Globus pallidus (tissue), 1 donor: Measurements from ENCODE around the gene CDH4.

Experiments used
- DNase-seq: peaks from one replicate; pipeline ENCODE4 v3.0.0-alpha.2; 2015; ENCODE audit warnings: low spot score

Gene CDH4

DNA sequence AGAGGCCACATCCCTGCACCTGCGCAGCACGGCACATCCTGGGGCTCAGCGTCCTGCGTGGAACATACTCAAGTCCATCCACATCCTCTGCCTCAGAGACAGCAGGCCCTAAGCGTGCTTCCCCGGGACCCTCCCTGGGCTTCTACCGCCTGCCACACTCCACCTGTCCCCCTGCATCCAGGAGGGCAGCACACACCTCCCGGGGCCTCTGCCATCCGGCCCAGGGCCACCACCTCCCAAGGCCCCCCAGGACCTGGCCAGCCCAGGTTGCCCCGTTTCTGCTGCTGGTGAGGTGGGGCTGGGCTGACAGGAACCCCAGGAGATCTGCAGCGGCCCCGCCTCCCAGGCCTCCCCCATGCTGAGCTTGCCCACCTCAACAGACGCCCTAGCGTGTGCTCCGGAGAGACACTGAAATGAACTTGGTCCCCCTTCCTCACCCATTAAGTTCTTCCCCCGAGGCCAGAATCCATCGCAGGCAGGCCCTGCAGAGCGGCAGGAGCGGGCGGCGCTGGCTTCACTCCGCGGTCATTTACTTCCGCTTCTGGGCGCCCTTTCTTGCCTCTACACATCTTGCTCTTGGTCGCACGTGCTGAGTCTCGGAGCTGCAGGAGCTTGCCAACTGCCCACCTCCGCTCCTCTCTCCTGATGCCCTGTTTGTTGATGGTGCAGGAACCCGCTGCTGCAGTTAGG lies 578.3 kb downstream of the CDH4 start:
- no peak for DNase-seq

DNA sequence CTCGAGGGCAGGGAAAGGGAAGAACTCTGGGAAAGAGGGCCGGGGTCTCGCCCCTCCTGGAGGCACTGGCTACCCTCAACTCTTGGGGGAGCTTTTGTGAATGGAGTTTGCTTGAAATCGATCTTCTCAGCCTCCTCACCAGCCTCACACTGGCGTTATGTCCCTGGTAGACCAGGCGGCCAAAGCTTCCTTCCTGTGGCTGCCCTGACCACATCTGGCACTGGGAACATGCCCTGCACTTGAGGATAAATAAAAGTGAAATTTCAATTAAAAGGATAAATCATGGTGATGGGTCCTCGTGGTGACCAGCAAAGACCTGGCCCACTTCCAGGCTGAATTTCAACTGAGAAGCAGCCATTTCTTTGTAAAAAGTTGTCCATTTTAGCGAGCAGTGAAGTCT lies 578.9 kb downstream of the CDH4 start:
- no peak for DNase-seq

DNA sequence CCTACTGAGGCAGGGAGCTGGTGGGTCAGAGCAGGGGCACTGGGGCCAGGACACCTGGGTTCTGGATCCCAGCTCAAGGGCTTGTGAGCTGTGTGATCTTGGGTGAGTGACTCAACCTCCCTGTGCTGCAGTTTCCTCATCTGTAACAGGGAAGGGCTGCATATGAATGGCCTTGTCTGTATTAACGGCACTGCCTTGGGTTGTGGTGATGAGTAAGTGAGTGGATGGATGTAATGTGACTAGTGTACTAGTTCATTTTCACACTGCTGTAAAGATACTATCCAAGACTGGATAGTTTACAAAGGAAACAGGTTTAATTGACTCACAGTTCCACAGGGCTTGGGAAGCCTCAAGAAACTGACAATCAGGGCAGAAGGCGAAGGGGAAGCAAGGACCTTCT lies 580.1 kb downstream of the CDH4 start:
- DNase-seq, result no peak

DNA sequence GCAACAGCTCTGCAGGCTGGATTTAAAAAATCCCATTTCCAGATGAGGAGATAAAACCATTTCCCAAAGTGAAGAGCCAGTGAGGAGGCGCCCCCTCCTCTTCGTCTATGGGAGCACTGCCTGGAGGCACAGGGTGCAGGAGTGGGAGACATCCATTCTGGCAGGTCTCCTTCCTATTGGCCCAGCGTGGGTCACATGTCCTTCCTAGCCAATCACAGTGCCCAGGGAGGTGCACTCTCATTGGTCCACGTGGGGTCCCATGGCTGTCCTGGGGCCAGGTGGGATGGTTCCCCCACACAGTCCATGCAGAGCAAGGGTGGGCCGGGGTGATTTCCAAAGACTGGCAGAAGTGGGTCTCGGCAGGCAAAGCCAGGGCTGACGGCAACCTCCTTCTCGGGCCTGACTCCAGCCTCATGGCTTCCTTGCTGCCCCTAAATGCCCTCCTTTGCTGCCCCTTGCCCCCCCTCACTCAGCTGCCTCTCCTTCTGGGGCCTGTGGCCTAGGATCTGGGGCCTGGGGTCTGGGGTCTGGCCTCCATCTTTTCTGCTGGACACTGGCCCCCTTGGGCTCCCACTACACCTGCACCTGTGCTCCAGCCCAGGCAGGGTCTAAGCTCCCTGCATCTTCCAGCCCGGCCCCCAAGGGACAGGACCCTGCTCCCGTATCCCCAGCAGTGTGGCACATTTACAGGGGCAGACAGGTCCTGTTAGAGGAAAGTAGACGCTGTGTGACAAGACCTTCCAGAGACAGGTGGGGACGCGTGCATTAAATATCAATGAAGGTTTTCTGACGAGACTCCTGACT lies 581.9 kb downstream of the CDH4 start:
- no peak for DNase-seq

DNA sequence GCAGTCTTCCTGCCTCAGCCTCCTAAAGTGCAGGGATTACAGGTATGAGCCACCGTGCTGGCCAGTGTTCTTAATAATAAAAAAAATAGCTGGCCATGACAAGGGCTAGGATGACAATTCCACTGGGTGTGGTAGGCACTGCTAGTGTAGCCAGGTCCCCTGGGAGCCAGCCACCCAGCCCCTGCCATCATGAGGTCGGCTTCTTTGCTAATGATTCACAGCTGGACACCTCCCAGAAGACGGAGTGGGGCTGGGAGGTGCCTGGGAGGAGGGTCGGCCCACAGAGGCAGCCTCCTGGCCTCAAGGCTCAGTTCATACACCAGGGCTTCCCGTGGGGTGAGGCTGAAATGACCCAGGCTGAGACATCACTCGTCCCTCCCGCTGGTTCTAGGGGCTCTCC lies 583.2 kb downstream of the CDH4 start:
- no peak for DNase-seq

DNA sequence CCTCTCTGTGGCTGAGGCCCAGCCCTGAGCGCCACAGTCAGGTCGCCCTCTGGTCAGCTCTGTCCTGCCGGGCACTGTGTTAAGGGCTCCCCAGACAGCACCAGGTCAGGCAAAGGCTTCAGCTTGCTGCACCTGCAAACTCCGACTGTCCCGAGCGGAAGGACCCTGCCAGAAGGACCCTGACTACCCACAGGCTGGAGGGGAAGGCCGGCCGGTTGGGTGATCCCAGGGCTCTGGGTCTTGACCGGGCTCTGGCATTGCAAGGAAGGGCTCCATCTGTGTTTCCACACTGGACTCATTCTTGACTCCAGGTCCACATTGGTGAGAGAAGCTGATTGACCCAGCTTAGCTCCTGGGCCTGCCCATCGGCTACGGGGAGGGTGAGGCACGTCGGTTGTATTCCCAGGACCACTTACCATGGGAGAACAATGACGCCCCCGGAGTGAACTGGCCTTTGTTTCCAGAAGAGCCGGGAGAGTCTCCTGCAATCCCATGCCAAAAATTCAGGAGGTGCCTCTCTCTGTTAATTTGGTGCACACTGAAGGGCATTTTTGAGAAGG lies 583.8 kb downstream of the CDH4 start:
- no peak for DNase-seq

DNA sequence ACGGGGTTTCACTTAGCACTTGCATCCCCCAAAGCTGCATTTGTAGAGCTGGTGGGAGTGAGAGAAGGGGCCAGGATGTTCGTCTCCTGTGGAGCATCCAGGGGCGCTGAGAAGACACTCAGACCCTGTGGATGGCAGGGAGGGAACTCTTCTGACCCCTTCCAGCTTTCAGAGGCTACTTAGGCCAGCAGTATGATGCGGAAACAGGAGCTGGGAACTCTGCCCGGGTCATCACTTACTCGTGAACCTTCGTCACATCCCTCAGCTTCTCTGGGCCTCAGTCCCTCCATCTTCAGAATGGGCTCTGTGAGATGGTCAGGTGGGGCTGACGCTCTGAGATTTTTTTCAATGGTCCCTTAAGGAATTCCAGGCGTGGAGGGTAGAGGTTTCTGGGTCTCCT lies 585.1 kb downstream of the CDH4 start:
- DNase-seq, result no peak

DNA sequence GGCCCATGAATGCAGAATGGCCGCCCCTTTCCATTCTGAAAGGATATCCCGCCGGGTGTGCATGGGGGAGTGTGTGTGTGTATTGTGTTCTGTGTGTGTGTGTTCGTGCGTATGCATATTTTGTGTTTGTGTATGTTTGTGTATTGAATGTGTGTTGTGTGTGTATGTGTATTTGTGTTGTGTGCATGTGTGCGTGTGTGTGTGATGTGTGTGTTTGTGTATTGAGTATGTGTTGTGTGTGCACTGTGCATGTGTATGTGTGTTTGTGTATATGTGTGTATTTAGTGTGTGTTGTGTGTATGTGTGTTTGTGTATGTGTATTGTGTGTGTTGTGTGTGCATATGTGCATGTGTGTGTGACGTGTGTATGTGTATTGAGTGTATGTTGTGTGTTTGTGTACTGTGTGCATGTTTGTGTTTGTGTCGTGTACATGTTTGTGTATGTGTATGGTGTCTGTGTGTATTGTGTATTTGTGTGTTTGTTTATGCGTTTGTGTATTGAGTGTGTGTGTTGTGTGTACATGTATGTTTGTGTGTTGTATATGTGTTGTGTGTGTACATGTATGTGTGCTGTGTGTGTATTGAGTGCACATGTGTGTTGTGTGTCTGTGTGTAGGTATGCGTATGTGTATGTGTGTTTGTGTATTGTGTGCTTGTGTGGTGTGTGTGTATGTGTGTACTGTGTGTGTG lies 587.3 kb downstream of the CDH4 start:
- no peak for DNase-seq

DNA sequence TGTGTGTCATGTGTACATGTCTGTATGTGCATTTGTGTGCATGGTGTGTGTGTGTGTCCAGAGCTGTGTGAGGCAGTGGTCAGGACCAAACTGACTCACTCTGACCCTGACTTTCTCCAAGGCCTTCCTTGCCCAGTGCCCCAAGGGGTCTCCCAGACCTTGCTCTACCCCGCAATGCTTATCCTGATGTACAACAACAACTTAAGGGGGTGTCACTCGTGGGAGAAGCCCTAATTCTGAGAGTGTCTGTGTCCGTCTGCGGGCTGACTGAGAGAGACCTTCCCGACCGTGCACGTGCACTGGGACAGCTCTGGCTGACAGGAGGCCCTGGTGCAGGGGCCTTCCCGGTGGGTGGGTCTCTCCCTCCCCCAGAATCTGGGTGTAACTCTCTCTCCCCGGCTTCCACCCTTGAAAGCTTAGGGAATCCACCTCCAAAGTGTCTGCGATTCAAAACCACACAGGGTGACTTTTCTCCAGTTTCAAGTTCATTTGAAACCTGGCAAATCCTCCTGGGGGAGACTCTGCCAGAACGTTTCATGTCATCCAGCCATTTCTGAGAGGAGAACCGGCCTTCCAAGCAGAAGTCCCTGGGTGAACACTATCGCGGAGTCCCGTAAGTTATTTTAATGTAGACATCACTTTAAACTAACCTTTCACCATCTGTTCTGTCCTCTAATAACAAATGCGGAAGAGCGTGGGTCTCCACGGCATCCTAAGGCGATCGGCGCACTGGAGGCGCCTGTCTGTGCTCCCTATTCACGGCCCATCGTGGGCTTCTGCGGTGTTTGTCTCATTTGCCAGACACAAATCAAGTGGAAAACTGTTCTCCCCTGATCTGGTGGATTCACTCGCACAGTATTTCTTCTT lies 588.1 kb downstream of the CDH4 start:
- DNase-seq, result no peak

DNA sequence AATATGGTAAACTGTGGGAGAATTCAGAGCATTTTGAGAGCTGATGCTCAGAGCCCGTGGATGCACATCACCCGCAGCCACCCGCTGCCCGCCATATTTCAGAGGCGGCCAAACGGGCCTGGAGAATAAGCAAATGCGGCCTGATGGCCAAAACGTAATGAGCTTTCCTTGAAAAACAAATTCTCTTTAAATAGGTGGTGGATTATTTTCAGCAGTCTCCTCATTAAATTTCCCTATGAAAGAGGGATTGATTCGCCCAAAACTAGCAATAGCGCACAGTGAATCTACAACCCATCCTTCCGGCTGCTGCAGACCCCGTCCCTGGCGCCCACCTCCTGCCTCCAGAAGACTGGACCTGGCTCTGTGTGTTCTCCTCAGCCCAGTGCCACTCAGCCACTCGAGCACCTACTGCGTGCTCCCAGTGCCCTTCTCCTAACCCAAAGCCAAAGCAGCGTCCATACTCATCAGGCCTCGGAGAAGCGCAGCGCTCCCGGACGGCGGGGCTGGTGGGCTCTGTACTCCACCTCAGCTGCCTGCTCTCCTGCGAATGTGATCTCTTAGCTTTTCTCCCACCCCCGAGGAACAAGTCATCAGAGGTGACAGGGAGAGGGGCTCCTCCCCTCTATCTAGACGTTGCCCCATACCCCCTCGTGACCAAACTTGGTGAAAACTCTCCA lies 588.9 kb downstream of the CDH4 start:
- DNase-seq, result no peak

DNA sequence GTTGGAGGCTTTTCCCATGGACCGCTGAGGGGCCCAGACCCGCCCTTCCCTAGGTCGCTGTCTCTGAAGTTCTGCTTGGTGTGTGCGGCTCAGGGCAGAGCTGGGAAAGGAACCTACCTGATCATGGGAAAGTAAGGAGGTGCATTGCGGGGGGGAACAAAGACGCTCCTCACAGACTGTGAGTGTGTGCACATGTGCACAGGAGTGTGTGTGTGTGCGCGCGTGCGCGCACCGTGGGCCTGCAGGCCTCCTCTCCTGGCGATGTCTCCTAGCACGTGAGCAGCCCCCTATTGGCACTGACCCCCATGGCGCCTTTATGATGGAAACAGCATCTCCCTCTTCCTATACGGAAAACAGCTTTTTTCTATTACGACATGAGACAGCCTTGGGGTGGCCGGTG lies 589.5 kb downstream of the CDH4 start:
- DNase-seq, result no peak

DNA sequence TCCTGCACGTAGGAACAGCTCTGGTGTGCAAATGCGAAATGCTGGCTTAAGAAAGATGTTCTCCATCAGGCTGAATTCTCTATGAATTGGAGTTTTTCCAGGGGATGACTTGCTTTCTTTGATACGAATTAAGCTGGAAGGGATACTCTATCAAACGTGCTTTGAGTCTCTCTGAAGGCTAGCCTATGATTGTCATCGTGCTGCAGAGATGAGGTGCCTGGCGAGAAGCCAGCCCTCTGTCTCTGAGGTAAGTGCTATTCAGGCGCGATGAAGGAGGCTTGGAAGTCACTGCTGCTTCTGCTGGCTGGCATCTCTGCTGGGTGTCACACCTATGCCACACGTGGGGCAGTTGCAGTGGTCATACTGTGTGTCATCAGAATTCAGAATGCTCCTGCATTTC lies 589.9 kb downstream of the CDH4 start:
- no peak for DNase-seq

DNA sequence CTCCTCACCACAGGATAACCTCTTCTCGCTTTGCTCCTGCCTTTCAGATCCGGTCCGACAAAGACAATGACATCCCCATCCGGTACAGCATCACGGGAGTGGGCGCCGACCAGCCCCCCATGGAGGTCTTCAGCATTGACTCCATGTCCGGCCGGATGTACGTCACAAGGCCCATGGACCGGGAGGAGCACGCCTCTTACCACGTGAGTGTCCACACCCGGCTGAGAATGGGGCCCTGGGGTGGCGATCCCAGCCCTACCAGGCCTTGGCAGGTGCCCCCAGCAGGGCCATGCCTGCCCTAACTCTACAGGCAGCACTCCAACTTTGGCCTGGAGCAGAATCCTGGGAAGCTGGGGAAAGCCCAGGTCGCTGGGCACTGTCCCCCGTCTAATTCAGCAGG lies 592.6 kb downstream of the CDH4 start:
- DNase-seq, result no peak

DNA sequence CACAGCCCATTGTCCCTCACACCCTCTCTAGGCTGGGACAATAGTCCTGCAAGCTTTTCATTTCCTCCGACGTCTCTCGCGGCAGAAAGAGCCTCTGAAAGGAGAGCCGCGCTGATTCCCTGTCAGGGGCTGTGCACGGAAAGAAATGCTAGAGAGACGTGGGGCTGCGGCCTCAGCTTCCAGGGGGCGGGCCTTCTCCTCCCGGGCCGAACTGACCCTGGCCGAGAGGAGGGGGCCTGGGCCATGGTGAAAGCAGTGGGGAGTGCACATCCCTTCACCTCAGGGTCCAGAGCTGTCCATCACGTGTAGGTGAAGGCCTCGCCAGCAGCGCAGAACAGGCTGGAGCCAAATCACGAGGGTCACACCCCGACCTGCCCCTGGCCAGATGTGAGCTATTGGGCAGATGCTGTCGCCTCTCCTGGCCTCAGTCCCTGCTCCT lies 593.2 kb downstream of the CDH4 start:
- no peak for DNase-seq

DNA sequence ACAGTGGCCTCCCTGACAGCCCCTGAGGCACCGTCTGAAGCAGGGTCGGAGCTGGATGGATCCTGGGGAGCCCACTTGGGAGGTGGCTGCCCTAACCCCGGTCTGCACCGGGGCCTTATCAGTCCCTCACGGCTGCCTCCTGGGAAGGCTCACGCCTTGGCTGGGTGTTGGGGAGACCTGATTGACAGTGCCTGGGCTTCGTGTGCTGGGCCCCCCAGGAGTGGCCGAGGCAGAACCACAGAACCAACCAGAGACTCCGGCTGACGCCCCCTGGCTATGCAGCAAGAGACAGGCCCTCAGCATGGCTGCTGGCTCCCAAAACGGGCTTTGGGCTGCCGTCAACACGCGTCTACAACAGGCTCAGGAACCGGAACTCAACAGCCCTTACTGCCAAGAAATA lies 594.0 kb downstream of the CDH4 start:
- DNase-seq, result no peak

DNA sequence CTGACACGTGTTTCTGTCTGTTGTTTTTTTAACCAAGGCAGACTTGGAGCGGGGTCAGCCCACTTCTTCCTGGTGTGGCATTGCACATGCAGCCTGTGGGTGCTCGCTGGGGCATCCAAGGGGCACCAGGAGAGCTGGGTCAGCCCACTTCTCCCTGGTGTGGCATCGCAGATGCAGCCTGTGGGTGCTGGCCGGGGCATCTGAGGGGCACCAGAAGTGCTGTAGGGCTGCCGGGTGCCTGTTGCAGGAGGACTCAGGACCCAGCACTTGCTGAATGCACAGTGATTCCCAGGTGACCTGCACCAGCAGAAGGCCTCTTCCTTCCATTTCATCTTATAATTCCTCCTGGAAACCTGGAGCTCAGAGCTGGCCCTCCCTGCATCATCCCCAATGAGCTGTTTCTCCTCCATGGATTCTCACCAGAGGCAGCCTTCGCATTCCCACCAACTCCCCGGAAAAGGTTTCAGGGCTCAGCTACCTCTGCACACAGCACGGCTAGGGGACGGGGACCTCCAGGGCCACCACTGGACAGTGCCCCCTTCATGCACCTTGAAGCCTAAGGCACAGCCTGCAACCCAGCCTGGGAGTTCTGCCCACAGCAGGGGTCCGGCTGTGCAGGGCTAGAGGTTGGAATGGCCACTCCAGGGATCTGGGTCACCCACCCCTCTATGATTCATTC lies 594.8 kb downstream of the CDH4 start:
- DNase-seq, result no peak

DNA sequence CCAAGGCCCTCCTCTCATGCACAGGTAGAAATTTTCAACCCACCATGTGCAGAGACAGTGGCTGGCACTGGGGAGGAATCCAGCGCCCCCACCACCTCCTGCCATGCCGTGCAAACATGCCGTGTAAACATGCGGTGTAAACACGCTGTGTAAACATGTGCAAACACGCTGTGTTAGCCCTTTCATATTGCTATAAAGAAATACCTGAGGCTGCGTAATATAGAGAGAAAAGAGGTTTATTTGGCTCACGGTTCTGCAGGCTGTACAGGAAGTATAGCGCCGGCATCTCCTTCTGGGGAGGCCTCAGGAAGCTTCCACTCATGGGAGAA lies 595.3 kb downstream of the CDH4 start:
- DNase-seq, result no peak

DNA sequence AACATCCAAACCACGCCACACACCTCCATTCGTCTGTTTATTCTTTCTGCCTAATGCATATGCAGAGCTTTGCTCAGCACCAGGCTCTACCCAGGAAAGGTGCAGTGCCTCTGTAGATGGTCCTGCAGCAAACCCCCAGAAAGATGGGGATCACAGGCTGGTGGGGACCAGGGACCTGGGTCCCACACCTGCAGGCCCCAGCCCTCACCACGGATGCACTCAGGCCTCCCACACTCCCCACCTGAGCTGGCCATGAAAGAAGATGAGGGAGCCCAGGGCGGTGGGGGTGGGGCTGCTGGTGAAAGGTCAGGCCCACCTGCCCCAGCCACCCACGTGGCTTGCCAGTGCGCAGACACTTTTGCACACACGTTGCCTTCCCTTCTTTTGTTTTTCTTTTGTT lies 595.9 kb downstream of the CDH4 start:
- DNase-seq, result no peak

DNA sequence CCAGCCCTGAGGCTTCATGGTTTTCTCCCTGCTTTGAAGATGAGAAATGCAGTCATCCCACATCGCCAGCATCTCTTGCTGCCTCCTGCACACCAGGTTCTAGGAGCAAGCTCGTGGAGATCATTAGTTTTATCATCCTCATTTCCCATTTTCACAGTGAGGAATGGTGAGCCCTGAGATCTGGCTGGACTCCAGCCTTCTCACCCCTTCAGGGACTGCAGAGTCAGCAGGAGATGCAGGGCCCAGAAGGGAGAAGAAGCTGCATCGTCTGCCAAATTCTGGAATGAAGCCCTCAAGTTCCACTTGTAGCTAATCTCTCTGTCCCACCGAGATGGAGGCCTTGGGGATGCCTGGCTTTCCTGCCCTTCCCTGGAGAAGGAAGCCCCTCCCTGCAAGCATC lies 596.8 kb downstream of the CDH4 start:
- DNase-seq, result no peak

DNA sequence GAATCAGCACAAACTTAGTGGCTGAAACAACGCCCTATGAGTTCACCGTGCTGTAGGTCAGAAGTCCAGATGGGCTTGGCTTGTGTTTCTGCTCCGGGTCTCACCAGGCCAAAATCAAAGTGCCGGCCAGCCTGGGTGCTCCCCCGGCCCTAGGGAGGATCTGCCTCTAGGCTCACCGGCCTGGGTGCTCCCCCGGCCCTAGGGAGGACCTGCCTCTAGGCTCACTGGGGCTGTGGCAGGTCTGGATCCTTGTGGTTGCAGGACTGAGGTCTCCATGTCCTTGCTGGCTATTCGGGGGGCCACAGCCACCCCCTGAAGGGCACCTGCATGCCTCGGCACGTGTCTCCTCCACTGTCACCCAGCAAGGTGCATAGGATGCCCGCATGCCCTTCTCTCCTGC lies 597.3 kb downstream of the CDH4 start:
- DNase-seq, result no peak

DNA sequence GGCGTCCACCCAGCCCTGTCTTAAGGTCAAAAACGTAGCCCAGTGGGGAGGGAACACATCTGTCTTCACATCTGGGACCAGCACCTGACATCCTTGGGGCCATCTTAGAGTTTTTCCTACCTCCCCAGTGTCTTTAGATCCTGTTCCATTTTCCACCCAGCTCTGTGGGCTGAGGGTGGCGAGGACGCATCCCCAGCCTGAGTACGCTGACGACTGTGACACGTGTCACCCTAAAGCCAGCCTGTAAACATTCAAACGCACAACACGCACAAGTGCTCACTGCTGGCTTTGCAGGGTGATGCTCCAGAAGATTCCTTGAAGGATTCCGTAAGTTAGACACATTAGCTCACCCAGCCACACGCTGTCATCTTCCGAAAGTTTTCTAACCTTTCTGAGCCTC lies 597.8 kb downstream of the CDH4 start:
- no peak for DNase-seq
